GM13976 (cell line): ENCODE measurements around the gene REST.

Experiments
- DNase-seq: peaks from one replicate; pipeline ENCODE4 v3.0.0; 2012; ENCODE audit warnings: low spot score
- in situ Hi-C: fragments of 300-500 bp; cut with MboI; formaldehyde crosslinking; loops from one replicate; pipeline ENCODE4 v1.12.0; 2022; ENCODE audit warnings: low sequenced_read_pairs, mixed read lengths, inconsistent platforms; ENCODE audit not compliant: unreplicated experiment
- TF ChIP-seq, protein P1 (sequence below): IDR thresholded peaks from 2 replicates; pipeline ENCODE4 v1.5.1; 2012; ENCODE audit warnings: borderline replicate concordance, mild to moderate bottlenecking; ENCODE audit not compliant: insufficient read depth; ENCODE audit errors: extremely low read depth, missing control alignments, control extremely low read depth

REST gene

DNA sequence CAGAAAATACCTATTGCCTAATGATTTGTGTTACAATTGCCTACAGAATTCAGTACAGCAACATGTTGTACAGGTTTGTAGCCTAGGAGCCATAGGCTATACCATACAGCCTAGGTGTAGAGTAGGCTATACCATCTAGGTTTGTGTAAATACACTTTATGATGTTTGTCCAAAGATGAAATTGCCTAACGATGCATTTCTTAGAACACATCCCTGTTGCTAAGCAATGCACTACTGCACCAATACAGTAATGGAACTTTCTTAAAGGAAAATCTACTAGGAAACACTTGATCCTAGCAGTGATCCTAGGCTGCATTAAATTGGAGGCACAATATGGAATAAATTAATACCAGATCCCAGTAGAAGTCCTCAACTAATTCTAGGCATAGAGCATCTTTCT is 51.4 kb downstream of the REST start:
- in situ Hi-C loops, result no loop called here
- no peak for DNase-seq
- TF ChIP-seq, protein P1, sequence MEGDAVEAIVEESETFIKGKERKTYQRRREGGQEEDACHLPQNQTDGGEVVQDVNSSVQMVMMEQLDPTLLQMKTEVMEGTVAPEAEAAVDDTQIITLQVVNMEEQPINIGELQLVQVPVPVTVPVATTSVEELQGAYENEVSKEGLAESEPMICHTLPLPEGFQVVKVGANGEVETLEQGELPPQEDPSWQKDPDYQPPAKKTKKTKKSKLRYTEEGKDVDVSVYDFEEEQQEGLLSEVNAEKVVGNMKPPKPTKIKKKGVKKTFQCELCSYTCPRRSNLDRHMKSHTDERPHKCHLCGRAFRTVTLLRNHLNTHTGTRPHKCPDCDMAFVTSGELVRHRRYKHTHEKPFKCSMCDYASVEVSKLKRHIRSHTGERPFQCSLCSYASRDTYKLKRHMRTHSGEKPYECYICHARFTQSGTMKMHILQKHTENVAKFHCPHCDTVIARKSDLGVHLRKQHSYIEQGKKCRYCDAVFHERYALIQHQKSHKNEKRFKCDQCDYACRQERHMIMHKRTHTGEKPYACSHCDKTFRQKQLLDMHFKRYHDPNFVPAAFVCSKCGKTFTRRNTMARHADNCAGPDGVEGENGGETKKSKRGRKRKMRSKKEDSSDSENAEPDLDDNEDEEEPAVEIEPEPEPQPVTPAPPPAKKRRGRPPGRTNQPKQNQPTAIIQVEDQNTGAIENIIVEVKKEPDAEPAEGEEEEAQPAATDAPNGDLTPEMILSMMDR, result no peak

DNA sequence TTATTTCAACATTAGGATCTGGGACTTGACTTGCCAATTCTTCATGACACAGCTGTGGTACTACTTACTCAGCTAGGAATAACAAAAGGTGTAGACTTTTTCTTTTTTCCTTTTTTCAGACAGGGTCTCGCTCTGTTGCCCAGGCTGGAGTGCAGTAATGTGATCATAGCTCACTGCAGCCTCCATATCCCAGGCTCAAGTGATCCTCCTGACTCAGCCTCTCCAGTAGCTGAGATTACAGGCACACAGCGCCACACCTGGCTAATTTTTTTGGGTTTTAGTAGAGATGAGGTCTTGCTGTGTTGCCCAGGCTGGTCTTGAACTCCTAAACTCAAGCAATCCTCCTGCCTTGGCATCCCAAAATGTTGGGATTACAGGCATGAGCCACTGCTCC is 53.4 kb downstream of the REST start:
- TF ChIP-seq, protein P1, result no peak
- in situ Hi-C loops, result no loop called here
- DNase-seq, result no peak

DNA sequence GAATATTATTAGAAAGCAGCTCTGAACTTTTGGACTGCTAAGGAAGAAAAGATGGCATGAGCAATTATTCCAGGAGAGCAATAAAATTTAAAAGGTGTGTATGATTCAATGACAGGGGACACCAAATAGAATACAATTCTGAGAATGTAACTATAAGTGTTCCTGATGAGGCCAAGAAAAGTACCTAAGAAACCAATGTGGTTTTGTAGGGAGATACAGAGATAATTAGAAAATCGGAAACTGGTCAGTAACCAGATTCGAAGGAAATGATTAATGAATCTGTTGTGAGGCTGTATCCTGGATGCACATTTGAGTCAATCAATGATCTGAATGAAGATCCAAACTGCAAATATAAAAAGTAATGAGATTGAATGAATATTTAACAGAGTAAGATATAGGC is 63.7 kb downstream of the REST start:
- TF ChIP-seq, protein P1, result no peak
- in situ Hi-C loops, result no loop called here

DNA sequence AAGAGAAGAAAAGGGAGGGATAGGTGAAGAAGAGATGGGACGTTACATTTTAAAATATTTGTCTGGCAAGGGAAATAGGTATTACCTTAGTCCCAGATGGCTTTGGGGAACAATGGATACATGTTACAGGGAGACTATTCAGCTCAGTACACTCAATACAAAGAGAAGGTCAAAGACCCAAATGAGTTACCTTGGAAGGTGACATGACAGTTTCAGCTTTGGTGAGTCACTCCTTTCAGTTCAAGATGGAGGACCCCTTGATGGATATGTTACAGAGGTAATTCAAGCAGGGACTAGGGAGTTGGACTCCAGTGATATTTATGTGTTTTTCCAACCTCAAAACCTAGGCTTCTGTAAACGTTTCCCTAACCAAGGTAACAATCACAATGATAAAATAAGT is 64.7 kb downstream of the REST start:
- in situ Hi-C loops, result no loop called here
- no peak for DNase-seq
- TF ChIP-seq, protein P1, result no peak

More for the DNA sequence above, 63.7 kb downstream of the REST start:
- no peak for DNase-seq

GRCh38 chr4:56972809-56973208 is 65.1 kb downstream of the REST start:
- no peak for DNase-seq
- in situ Hi-C loops, result no loop called here
- TF ChIP-seq, protein P1, result no peak

- DNase-seq, result no peak
- TF ChIP-seq, protein P1, result no peak
These were observed 65.6 kb downstream of the REST start for GRCh38 chr4:56973336-56973735.

More at GRCh38 chr4:56973336-56973735, 65.6 kb downstream of the REST start:
- in situ Hi-C loops, result no loop called here
